K562 (cell line): ENCODE results near the gene CALCOCO2. TPM values are rescaled to one million over a fixed set of nuclear protein-coding genes. Genes with fewer than 3 reads are reported as not detected.

ENCODE experiments used
- ADNP ChIP-seq: fragments of 200-800 bp; sonication (Bioruptor generic); IDR thresholded peaks from 2 replicates; pipeline ENCODE4 v1.6.1; 2016; ENCODE audit warnings: missing genetic modification characterization, missing compliant biosample characterization
- ATF1 ChIP-seq, 2 experiments: fragments of 450-650 bp in 1 of 2; IDR thresholded peaks; 2 replicates each; pipeline ENCODE4 v1.6.1; 2016; ENCODE audit warnings: missing compliant biosample characterization in 1 of 2, missing genetic modification characterization in 1 of 2
- ATF4 ChIP-seq: fragments of 450-650 bp; formaldehyde crosslinking; IDR thresholded peaks from 2 replicates; pipeline ENCODE4 v1.4.0; 2022; ENCODE audit warnings: mild to moderate bottlenecking, moderate library complexity
- BRD9 ChIP-seq: fragments of 450-650 bp; IDR thresholded peaks from 2 replicates; pipeline ENCODE4 v1.6.1; 2018; ENCODE audit warnings: low read depth; ENCODE audit not compliant: partially characterized antibody
- EP300 ChIP-seq: IDR thresholded peaks from 2 replicates; pipeline ENCODE4 v1.6.1; 2012; ENCODE audit warnings: low read length, improper control_type of control experiment
- GATAD2A ChIP-seq: fragments of 450-650 bp; IDR thresholded peaks from 2 replicates; pipeline ENCODE4 v1.6.1; 2017
- MBD1 ChIP-seq: fragments of 250-450 bp; sonication (Bioruptor Pico); IDR thresholded peaks from 2 replicates; pipeline ENCODE4 v1.8.0; 2022; ENCODE audit warnings: inconsistent platforms
- MXI1 ChIP-seq: IDR thresholded peaks from 2 replicates; pipeline ENCODE4 v1.6.1; 2011; ENCODE audit warnings: low read depth, mild to moderate bottlenecking, improper control_type of control experiment, low read length
- NR2C1 ChIP-seq, 2 experiments: fragments of 450-650 bp; IDR thresholded peaks; 2 replicates each; pipeline ENCODE4 v1.6.1; 2017; ENCODE audit warnings: mild to moderate bottlenecking in 2 of 2, antibody characterized with exemption in 1 of 2, inconsistent platforms in 1 of 2, missing compliant biosample characterization in 1 of 2, missing genetic modification characterization in 1 of 2
- NUFIP1 ChIP-seq: fragments of 450-650 bp; IDR thresholded peaks from 2 replicates; pipeline ENCODE4 v1.6.1; 2018; ENCODE audit not compliant: partially characterized antibody
- POU5F1 ChIP-seq: fragments of 150-350 bp; IDR thresholded peaks from 2 replicates; pipeline ENCODE4 v1.6.1; 2014; ENCODE audit warnings: borderline replicate concordance, low read length, low read depth, mild to moderate bottlenecking; ENCODE audit not compliant: partially characterized antibody
- RB1 ChIP-seq: fragments of 450-650 bp; IDR thresholded peaks from 2 replicates; pipeline ENCODE4 v1.6.1; 2017; ENCODE audit warnings: low read depth, mild to moderate bottlenecking
- SREBF1 ChIP-seq: fragments of 150-350 bp; IDR thresholded peaks from 2 replicates; pipeline ENCODE4 v1.6.1; 2014; ENCODE audit warnings: antibody characterized with exemption, low read depth, low read length, borderline replicate concordance
- TCF3 ChIP-seq: sonication (generic); formaldehyde crosslinking; IDR thresholded peaks from 2 replicates; pipeline ENCODE4 v1.4.0; 2020; ENCODE audit warnings: mild to moderate bottlenecking, missing genetic modification reagents
- VEZF1 ChIP-seq: fragments of 200-800 bp; sonication (Bioruptor generic); IDR thresholded peaks from 2 replicates; pipeline ENCODE4 v1.6.1; 2017; ENCODE audit warnings: missing genetic modification characterization, missing compliant biosample characterization
- ZC3H4 ChIP-seq: sonication (generic); formaldehyde crosslinking; IDR thresholded peaks from 2 replicates; pipeline ENCODE4 v1.9.0; 2021; ENCODE audit warnings: missing genetic modification reagents, borderline replicate concordance
- ZNF140 ChIP-seq: fragments of 250-450 bp; sonication (Bioruptor Pico); IDR thresholded peaks from 2 replicates; pipeline ENCODE4 v1.8.0; 2021; ENCODE audit warnings: moderate library complexity, mild to moderate bottlenecking, inconsistent platforms
- ZNF232 ChIP-seq: sonication (generic); formaldehyde crosslinking; IDR thresholded peaks from 2 replicates; pipeline ENCODE4 v1.8.0; 2022; ENCODE audit warnings: mild to moderate bottlenecking, missing genetic modification reagents
- ZNF551 ChIP-seq: fragments of 250-450 bp; sonication (Bioruptor Pico); IDR thresholded peaks from 2 replicates; pipeline ENCODE4 v1.5.0; 2021; ENCODE audit warnings: mild to moderate bottlenecking, moderate library complexity
- ZNF766 ChIP-seq: fragments of 200-800 bp; sonication (Bioruptor generic); conservative IDR thresholded peaks from 2 replicates; pipeline ENCODE4 v1.6.1; 2016; ENCODE audit warnings: missing genetic modification characterization, missing compliant biosample characterization
- ZNF778 ChIP-seq: fragments of 450-650 bp; formaldehyde crosslinking; IDR thresholded peaks from 2 replicates; pipeline ENCODE4 v1.4.0; 2020; ENCODE audit warnings: mild to moderate bottlenecking, moderate library complexity
- polyA plus RNA-seq, 8 experiments: library from polyadenylated mRNA; depleted of rRNA in 4 of 8; stranded (reverse) in 5 of 8; unstranded in 3 of 8; fragments of >200 nt; fragmentation: Nextera tagmentation in 2 of 8; fragmentation: Illumina TruSeq in 1 of 8; extraction: Ambion mirVana in 2 of 8; extraction: Trizol in 1 of 8; gene quantifications; 2 replicates each; pipeline versions ENCODE4 v1.2.1 to v1.2.3, GENCODE V29; 2011 to 2014; ENCODE audit warnings: inconsistent platforms in 1 of 8, missing spikeins in 1 of 8
- total RNA-seq, 7 experiments: library from RNA; depleted of rRNA in 6 of 7; stranded (reverse); fragments of >200 nt in 6 of 7; fragmentation: Illumina TruSeq in 2 of 7; extraction: Trizol in 2 of 7; gene quantifications; 2 replicates each; pipeline versions ENCODE4 v1.2.1 to v1.2.3, GENCODE V29; 2011 to 2021; ENCODE audit warnings: low replicate concordance in 1 of 7
- TF ChIP-seq, protein P1 (sequence below): fragments of 150-350 bp; conservative IDR thresholded peaks from 2 replicates; pipeline ENCODE4 v1.6.1; 2014; ENCODE audit warnings: low read length

CALCOCO2 gene
- total and polyA plus RNA-seq, 9 of the 15 experiments (the other 6 are each of a cell fraction or from before 2014, with no cell fraction given) = 24.1 to 87.3 (median 67.5) TPM

- TF ChIP-seq, protein P1, sequence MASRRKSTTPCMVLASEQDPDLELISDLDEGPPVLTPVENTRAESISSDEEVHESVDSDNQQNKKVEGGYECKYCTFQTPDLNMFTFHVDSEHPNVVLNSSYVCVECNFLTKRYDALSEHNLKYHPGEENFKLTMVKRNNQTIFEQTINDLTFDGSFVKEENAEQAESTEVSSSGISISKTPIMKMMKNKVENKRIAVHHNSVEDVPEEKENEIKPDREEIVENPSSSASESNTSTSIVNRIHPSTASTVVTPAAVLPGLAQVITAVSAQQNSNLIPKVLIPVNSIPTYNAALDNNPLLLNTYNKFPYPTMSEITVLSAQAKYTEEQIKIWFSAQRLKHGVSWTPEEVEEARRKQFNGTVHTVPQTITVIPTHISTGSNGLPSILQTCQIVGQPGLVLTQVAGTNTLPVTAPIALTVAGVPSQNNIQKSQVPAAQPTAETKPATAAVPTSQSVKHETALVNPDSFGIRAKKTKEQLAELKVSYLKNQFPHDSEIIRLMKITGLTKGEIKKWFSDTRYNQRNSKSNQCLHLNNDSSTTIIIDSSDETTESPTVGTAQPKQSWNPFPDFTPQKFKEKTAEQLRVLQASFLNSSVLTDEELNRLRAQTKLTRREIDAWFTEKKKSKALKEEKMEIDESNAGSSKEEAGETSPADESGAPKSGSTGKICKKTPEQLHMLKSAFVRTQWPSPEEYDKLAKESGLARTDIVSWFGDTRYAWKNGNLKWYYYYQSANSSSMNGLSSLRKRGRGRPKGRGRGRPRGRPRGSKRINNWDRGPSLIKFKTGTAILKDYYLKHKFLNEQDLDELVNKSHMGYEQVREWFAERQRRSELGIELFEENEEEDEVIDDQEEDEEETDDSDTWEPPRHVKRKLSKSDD = no peak
- TF ChIP-seq MBD1 (CRISPR knock-in tag) (no peak), ZNF232 (no peak), GATAD2A (no peak), ZC3H4 (CRISPR knock-in tag) (0 out of 2 replicates have a peak, but pooled peaks have one; percentile 17), ATF4 (no peak), ATF1 (CRISPR knock-in tag; IDR thresholded peaks at IDR 0.05) (no peak), ATF1 (tag; IDR thresholded peaks at IDR 0.05) (no peak), RB1 (no peak), NUFIP1 (no peak), VEZF1 (peak; percentile 77), NR2C1 (IDR thresholded peaks at IDR 0.05) (peak; percentile 51; the same call in 1 of the 2 replicates), NR2C1 (tag; IDR thresholded peaks at IDR 0.05) (peak; percentile 78), ADNP (tag) (no peak), BRD9 (no peak), TCF3 (peak; percentile 76), ZNF140 (CRISPR knock-in tag) (no peak), ZNF766 (no peak), SREBF1 (no peak), ZNF551 (CRISPR knock-in tag) (no peak), ZNF778 (CRISPR knock-in tag) (no peak), POU5F1 (no peak), EP300 (peak; percentile 49; the same call in 1 of the 2 replicates), MXI1 (no peak)
Measured at GRCh38 chr17:48871551-48872351, 40.9 kb downstream of the CALCOCO2 start (continued).
